GM19043 (cell line): Measurements from ENCODE around the gene NCAM1.

Experiments
- ATAC-seq: cut with Tn5 transposase; IDR thresholded peaks from one replicate; pipeline ENCODE4 v1.9.1; 2021; ENCODE audit warnings: low read depth; ENCODE audit not compliant: unreplicated experiment

NCAM1 gene

GRCh38 chr11:113193016-113193415 is 231.8 kb downstream of the NCAM1 start:
- ATAC-seq: no peak

GRCh38 chr11:113193946-113194345 is 232.7 kb downstream of the NCAM1 start:
- no peak for ATAC-seq

DNA sequence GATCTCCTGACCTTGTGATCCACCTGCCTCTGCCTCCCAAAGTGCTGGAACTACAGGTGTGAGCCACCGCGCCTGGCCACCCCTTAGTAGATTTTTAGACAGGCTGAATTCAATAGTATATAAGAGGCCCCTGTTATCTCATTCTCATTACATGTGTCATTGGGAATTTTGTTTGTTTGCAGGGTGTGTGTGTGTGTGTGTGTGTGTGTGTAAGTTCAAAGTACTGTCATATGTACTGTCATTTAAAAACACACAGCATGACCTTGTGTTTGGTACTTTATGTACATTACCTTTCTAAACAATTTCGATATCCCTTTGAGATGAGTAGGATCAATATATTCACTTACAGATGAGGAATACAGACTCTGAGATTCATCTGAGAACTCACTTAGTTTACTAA is 234.5 kb downstream of the NCAM1 start:
- ATAC-seq: no peak

- no peak for ATAC-seq
Measured at GRCh38 chr11:113197446-113197845, 236.2 kb downstream of the NCAM1 start.

DNA sequence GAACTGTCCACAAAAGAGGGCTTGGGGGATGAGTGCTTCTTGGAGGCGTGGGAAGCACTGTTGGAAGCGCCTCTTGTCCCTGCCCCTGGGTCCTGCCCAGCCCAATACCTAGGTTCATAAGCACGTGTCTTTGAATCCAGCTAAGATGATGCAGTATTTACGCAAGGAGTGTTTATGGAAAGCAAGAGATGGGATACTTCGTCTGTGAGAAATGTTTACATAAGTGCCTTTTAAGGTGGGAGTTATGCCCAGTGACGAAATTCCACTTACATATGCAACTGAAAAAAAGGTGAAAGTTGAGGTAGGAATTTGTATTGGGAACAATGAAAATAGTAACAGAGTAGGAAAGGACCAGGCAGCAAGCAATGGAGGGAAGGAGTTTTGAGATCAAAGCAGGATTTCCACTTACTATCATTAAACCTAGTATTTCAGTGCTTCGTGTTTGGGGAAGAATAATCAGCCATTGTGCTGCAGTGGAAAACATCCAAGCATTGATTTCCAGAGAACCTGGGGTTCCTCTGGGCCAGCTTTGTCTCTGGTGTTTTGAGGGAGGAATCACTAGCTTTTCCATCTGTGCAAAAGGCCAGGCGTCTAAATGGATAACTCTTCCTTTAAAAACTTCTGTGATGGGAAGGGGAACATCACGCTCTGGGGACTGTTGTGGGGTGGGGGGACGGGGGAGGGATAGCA is 237.9 kb downstream of the NCAM1 start:
- ATAC-seq: no peak

- no peak for ATAC-seq
Measured at GRCh38 chr11:113199866-113200265, 238.6 kb downstream of the NCAM1 start.

GRCh38 chr11:113201054-113201818 is 240.0 kb downstream of the NCAM1 start:
- no peak for ATAC-seq

DNA sequence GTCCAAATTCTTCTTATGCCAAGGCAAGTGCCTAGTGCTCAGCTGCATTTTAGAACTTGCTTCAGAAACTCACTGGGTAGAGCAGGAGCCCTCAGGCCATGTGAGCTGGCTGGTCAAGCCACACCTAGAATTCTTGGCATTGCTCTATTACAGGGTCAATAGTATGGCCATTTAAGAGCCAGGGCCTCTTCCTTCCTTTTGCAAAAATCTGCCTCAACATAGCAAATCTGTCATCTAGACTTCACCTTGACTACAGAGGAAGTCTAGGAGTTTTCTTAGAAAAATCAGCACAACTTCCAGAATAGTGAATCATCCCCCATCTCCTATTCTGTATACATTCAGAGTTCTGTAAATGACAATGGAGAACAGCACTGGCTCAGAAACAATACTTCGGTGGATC is 241.2 kb downstream of the NCAM1 start:
- no peak for ATAC-seq

DNA sequence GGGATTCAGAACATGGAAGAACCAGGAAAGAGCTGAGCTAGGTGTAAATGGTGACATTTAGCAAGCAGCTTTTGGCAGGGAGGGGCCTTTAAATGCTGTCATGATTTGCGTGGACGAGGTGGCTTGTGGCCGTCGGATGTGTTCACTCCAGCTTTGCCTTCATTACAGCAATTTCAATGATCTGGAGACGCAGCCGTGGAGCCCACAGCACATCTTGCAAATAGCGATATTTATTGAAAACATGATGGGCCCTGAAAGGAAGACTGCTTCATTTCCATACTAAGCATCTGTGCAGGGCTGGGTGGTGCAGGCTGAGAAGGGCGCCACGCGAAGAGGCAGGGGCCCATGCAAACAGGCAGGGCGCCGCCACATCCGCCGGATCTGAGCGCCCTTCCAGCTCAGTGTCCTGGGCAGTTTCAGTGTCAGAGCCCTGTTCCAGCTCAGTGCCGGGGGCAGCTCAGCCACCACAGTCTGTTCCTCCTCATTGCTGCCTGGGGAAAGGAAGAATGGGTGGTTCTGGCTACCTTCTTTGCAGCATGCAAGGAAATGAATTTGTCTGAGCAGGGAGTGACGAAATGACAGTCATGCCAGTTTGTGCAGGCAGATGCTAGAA is 242.0 kb downstream of the NCAM1 start:
- ATAC-seq: no peak

GRCh38 chr11:113204280-113204679 is 243.1 kb downstream of the NCAM1 start:
- ATAC-seq: no peak

GRCh38 chr11:113213549-113213948 is 252.3 kb downstream of the NCAM1 start:
- ATAC-seq: no peak

GRCh38 chr11:113222241-113222640 is 261.0 kb downstream of the NCAM1 start:
- ATAC-seq: no peak

GRCh38 chr11:113234888-113235287 is 273.7 kb downstream of the NCAM1 start:
- ATAC-seq: no peak

GRCh38 chr11:113237261-113237660 is 276.0 kb downstream of the NCAM1 start:
- no peak for ATAC-seq

DNA sequence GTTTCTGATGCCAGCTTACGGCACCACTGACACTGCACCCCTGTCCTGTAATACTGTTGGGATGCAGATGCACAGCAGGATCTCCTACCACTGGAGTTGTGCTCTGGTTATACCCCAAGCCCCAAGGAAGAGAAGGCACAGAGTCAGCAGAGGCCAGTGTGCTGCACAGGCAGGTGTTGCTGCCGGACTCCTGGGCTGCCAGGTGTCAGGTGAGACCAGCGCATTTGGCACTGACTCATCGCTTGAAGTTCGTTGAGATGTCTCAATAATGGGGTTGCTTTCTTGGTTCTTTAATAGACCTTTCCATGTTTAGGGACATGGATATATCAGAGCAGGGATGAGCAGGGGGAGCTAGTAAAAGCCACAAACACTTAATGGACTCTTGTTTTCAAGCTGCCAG is 277.5 kb downstream of the NCAM1 start:
- ATAC-seq: no peak

GRCh38 chr11:113240389-113240788 is 279.2 kb downstream of the NCAM1 start:
- no peak for ATAC-seq

DNA sequence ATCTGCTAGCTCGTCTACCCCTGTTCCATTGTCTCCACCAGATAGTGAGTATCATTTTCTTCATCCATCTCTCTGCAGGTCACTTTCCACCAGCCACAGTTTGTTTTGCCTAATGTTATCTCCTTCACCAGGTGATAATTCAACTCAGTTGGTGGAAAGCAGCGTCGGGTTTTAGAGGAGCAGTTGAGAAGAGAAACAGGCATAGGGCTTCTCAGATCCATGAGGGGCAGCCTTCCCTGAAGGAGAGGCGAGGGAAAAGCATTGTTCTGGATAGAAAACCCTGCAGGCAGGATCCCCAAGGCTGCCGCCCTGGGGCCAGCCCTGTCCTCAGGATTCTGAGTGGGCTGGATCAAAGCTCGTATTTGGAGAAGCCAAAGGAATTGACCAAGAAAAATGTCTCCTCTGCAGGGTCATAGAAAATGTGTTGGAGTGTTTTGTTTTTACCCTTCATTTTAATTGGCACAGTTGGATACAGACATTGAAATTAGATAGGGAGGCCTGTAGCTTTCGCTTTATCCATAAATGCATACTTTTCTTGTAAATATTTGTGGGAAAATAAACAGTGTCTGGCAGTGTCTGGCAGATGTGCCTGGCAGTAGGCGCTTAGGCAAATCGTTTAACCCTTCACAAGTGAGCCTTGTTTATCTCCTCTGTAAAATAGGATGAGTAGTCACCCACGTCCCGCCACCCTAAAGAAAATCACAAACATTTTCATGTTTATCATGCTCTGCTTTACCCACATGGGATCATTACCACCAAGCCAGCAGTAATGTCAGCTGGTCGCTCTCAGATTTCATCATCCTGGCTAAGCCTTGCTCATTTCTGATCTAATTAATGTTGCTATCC is 279.8 kb downstream of the NCAM1 start:
- no peak for ATAC-seq

DNA sequence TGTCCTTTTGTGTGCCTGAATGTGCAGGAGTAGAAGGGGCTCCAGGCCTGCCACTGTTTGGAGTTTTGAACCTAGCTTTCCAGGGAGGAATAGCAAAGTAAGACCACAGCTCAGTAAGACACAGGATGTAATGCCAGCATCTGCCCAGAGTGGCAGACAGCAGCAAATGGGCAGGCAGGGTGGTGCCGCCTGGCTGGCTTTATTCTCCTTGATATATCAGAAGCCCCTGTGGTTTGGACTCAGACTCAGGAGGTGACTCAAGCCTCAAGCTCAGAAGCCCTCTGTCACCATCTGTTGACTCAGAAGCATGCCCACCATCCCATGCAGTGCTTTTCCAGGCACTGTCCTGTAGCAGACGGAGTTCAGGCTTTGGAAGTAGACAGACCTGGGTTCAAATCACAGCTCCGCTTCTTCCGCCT is 280.4 kb downstream of the NCAM1 start:
- no peak for ATAC-seq

- ATAC-seq: no peak
Measured at GRCh38 chr11:113242060-113242459, 280.8 kb downstream of the NCAM1 start.

GRCh38 chr11:113242767-113243397 is 281.7 kb downstream of the NCAM1 start:
- ATAC-seq: no peak
